MM.1S (cell line): Measurements from ENCODE around the gene GPR75.

ENCODE experiments used
- EZH2 ChIP-seq: fragments of 300-600 bp; sonication (generic); optimal IDR thresholded peaks from 2 replicates; pipeline ENCODE3; 2017; ENCODE audit warnings: low read depth, mild to moderate bottlenecking, antibody characterized with exemption, low read length, mixed read lengths
- EZH2phosphoT487 ChIP-seq: fragments of 300-600 bp; sonication (generic); IDR thresholded peaks from 2 replicates; pipeline ENCODE4 v1.6.1; 2018; ENCODE audit warnings: antibody characterized with exemption, low read length
- TF ChIP-seq, protein P1 (sequence below): fragments of 300-600 bp; sonication (generic); IDR thresholded peaks from 2 replicates; pipeline ENCODE4 v1.5.1; 2016; ENCODE audit warnings: antibody characterized with exemption, low read length, mixed read lengths

DNA sequence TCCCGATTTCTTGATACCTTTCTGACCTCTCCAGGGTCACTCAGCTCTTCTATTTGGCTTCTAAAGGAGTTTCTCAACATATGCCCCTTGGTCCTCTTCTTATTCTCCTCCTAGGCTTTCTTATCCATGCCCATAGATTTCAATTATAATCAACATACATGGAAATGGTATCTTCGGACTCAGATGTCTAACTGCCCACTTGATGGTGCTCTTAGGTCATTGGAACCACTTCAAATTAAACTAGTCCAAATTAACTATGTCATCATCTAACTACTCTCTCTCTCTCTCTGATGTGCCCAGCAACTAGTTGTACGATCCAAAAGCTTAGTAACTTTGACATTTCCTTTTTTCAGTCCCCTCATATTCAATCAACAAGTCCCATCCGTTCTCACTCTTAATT is 43.2 kb upstream of the GPR75 start:
- TF ChIP-seq EZH2 (no peak), EZH2phosphoT487 (no peak)
- TF ChIP-seq, protein P1, sequence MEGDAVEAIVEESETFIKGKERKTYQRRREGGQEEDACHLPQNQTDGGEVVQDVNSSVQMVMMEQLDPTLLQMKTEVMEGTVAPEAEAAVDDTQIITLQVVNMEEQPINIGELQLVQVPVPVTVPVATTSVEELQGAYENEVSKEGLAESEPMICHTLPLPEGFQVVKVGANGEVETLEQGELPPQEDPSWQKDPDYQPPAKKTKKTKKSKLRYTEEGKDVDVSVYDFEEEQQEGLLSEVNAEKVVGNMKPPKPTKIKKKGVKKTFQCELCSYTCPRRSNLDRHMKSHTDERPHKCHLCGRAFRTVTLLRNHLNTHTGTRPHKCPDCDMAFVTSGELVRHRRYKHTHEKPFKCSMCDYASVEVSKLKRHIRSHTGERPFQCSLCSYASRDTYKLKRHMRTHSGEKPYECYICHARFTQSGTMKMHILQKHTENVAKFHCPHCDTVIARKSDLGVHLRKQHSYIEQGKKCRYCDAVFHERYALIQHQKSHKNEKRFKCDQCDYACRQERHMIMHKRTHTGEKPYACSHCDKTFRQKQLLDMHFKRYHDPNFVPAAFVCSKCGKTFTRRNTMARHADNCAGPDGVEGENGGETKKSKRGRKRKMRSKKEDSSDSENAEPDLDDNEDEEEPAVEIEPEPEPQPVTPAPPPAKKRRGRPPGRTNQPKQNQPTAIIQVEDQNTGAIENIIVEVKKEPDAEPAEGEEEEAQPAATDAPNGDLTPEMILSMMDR: no peak
